ENCODE results near the gene ATP8B2.
A peak's percentile ranks its signal among the peaks of the same experiment; 100 is the strongest.

The ATP8B2 gene

DNA sequence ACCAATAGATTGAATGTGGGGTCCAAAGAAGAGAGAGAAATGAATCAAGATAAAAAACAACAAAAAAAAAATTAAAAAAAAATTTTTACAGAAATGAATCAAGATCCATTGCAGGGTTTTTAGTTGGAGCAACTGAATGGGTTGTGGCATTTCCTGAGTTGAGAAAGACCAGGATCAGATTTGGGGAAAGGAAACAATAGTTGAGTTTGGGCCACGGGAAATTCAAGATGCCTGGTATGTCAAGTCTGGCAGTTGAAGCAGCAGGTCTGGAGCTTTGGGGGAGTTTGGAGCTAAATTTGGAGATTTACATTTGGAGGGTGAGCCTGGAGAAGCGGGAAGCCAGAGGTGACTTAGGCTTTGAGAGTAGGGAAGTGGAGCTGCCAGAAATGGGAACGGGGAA is 22.6 kb downstream of the ATP8B2 start:
- TF ChIP-seq, protein P1, sequence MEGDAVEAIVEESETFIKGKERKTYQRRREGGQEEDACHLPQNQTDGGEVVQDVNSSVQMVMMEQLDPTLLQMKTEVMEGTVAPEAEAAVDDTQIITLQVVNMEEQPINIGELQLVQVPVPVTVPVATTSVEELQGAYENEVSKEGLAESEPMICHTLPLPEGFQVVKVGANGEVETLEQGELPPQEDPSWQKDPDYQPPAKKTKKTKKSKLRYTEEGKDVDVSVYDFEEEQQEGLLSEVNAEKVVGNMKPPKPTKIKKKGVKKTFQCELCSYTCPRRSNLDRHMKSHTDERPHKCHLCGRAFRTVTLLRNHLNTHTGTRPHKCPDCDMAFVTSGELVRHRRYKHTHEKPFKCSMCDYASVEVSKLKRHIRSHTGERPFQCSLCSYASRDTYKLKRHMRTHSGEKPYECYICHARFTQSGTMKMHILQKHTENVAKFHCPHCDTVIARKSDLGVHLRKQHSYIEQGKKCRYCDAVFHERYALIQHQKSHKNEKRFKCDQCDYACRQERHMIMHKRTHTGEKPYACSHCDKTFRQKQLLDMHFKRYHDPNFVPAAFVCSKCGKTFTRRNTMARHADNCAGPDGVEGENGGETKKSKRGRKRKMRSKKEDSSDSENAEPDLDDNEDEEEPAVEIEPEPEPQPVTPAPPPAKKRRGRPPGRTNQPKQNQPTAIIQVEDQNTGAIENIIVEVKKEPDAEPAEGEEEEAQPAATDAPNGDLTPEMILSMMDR (IDR thresholded peaks at IDR 0.05), result no peak
- H3K9me3 Mint-ChIP-seq, result no peaks in the 10 kb centered on the region
- peaks cover 9% of the 10 kb centered on the region for H3K27me3 Mint-ChIP-seq (ENCODE audit: low read depth, poor library complexity)
- DNase-seq, result no peak
- H3K4me1 Mint-ChIP-seq, result peaks cover 8% of the 10 kb centered on the region
- peaks cover 59% of the 10 kb centered on the region for H3K36me3 Mint-ChIP-seq (ENCODE audit: low read depth)
- H3K27ac Mint-ChIP-seq, result no peak overlapping the region
- no peak overlapping the region for H3K4me3 Mint-ChIP-seq

DNA sequence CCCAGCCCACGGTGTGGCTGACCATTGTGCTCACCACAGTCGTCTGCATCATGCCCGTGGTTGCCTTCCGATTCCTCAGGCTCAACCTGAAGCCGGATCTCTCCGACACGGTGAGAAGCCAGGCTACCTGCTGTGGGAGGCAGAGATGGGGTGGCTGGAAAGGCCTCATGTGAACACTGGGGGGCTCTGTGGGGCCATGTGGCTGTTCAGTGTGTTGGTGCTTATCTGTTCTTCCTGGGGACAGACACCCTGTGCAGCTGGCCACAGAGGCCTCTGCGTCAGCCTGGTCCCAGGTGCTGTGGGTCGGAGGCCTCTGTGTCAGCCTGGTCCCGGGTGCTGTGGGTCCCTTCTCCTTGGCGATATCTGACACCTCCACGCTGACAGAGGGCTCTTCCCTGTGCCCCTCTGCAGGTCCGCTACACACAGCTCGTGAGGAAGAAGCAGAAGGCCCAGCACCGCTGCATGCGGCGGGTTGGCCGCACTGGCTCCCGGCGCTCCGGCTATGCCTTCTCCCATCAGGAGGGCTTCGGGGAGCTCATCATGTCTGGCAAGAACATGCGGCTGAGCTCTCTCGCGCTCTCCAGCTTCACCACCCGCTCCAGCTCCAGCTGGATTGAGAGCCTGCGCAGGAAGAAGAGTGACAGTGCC is 23.2 kb downstream of the ATP8B2 start:
- Mint-ChIP-seq H3K9me3 (no peaks in the 10 kb centered on the region), H3K4me1 (peaks cover 14% of the 10 kb centered on the region), H3K27me3 (ENCODE audit: low read depth, poor library complexity) (peaks cover 14% of the 10 kb centered on the region), H3K27ac (no peak overlapping the region), H3K36me3 (ENCODE audit: low read depth) (peaks cover 54% of the 10 kb centered on the region), H3K4me3 (no peak overlapping the region)
- DNase-seq, result no peak
- TF ChIP-seq, protein P1 (IDR thresholded peaks at IDR 0.05), result no peak

DNA sequence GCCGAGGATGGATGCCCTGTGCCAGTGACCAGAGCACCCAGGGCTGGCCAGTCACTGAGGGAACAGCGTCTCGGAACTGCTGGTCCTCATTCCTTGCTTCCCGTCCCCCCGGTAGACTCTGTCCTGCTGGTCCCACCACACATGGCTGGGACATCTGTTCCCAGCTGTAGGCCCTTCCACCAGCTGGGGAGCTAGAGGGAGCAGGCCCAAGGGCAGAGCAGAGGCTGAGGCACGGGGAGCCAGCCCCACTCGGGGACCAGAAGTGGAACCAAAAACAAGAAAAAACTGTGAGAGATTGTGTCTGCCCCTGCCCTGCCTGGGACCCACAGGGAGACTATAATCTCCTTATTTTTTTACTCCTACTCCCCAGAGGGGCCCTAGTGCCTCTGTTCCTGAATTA is 23.8 kb downstream of the ATP8B2 start:
- Mint-ChIP-seq H3K4me3 (no peak overlapping the region), H3K9me3 (no peaks in the 10 kb centered on the region), H3K27ac (no peak overlapping the region), H3K27me3 (ENCODE audit: low read depth, poor library complexity) (peaks cover 14% of the 10 kb centered on the region), H3K36me3 (ENCODE audit: low read depth) (peaks cover 48% of the 10 kb centered on the region), H3K4me1 (peaks cover 19% of the 10 kb centered on the region)
- no peak for DNase-seq
- TF ChIP-seq, protein P1 (IDR thresholded peaks at IDR 0.05), result no peak

DNA sequence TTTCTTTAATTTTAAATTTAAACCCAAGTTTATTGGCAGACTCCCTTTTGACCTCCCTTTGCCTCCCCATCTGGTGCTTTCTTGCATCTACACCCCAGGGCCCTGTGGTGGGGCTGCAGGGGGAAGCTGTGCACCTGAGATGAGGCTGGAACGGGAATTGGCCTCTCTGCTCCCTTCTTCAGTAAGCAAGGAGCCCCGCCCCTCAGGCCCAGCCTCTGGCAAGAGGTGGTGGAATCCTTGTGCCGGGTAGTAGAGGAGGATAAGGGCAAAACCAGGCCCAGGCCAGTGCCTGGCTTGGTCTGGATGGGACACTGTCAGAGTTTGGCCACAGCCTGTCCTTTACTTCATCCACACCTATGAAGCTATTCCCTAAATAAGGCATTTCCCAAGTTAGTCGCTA is 25.1 kb downstream of the ATP8B2 start:
- Mint-ChIP-seq H3K9me3 (no peaks in the 10 kb centered on the region), H3K4me1 (peaks cover 26% of the 10 kb centered on the region), H3K36me3 (ENCODE audit: low read depth) (peaks cover 38% of the 10 kb centered on the region), H3K27ac (no peak overlapping the region), H3K27me3 (ENCODE audit: low read depth, poor library complexity) (peaks cover 20% of the 10 kb centered on the region), H3K4me3 (no peak overlapping the region)
- TF ChIP-seq, protein P1 (IDR thresholded peaks at IDR 0.05), result no peak
- DNase-seq, result no peak

DNA sequence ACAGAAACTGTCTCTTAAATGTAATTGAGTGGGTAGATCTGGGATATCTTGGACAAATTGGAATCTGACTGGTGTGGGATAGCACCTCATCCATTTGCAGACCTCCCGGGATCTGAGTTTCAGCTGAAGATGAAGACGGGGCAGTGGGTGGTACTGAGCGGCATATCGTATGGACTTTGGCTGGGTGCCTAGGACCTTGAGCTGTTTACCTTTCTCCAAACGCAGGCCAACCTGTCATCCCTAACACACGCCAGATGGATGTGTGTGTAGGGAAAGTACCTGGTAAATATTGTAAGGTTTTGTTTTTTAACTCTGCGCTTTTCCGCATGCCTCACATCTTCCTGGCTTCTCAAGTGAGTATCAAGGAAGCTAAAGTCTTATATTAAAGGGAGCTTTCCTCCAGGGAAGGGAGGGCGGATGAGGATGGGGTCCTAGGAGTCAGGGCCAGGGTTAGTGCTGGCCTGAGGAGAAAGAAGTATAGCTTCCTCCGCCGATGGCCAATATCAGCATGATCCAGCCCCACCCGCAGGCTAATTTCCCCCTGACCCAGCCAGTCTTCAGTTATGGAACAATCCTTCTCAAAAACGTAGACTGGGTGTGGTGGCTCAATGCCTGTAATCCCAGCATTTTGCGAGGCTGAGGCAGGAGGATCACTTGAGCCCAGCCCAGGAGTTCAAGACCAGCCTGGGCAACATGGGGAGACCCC is 26.2 kb downstream of the ATP8B2 start:
- H3K27ac Mint-ChIP-seq, result no peak overlapping the region
- H3K9me3 Mint-ChIP-seq, result no peaks in the 10 kb centered on the region
- H3K4me1 Mint-ChIP-seq, result peaks cover 28% of the 10 kb centered on the region
- peaks cover 22% of the 10 kb centered on the region for H3K27me3 Mint-ChIP-seq (ENCODE audit: low read depth, poor library complexity)
- TF ChIP-seq, protein P1 (IDR thresholded peaks at IDR 0.05), result no peak
- H3K36me3 Mint-ChIP-seq (ENCODE audit: low read depth), result peaks cover 26% of the 10 kb centered on the region
- peak overlapping the region; percentile 14 for H3K4me3 Mint-ChIP-seq
- DNase-seq, result no peak

DNA sequence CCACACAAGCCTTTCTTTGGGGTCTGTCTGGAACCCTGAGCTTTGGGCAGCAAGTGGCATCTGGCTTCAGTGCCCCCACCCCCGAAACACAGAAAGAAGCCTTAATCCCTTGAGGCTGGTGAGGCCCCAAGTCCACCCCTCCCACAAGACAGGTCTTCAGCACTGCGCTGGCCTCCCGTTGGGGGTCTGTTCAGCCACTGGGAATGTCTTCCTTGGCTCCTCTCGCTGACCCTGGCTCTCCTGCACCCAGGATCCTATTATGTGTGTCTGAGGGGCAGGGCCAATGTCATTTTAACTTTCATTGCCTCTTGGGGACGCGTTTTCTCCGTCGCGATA is 26.9 kb downstream of the ATP8B2 start:
- TF ChIP-seq, protein P1 (IDR thresholded peaks at IDR 0.05), result no peak
- Mint-ChIP-seq H3K36me3 (ENCODE audit: low read depth) (peaks cover 19% of the 10 kb centered on the region), H3K4me1 (peaks cover 32% of the 10 kb centered on the region), H3K9me3 (no peaks in the 10 kb centered on the region), H3K27ac (no peak overlapping the region), H3K4me3 (peak overlapping the region; percentile 88), H3K27me3 (ENCODE audit: low read depth, poor library complexity) (peaks cover 22% of the 10 kb centered on the region)
- DNase-seq, result no peak
